HCT116 (cell line): ENCODE measurements around the gene MTMR1. TPM values are rescaled to one million over a fixed set of nuclear protein-coding genes. Genes with fewer than 3 reads are reported as not detected.

Experiments used
- ATAC-seq: fragments of 200-7000 bp; cut with Tn5 transposase; 2 replicates; pipeline ENCODE4 v1.9.1; 2020; ENCODE audit warnings: mild to moderate bottlenecking, moderate library complexity
- BruUV-seq: library from RNA; stranded (reverse); fragments of 400-500 nt; replicated peaks from 2 replicates; lab custom pipeline; 2021; lab: Mats Ljungman, UMichigan
- CTCF ChIA-PET: fragments of 300-600 bp; sonication (Branson Sonifier 250); formaldehyde crosslinking; loops from one replicate; lab custom pipeline; 2021; ENCODE audit warnings: antibody characterized with exemption; lab: Charles Lee
- POLR2A ChIA-PET: fragments of 300-600, 350-600 bp; sonication (Branson Sonifier 250); formaldehyde crosslinking; loops from one replicate; lab custom pipeline; 2021; ENCODE audit warnings: antibody characterized with exemption; lab: Charles Lee
- RAD21 ChIA-PET, 2 experiments: fragments of 300-600 bp; sonication (Branson Sonifier 250); formaldehyde crosslinking; loops; one replicate each; lab custom pipeline; 2023; ENCODE audit warnings: low total read pairs in 2 of 2; ENCODE audit not compliant: uncharacterized antibody in 2 of 2, unreplicated experiment in 2 of 2, low non-redundant PET in 1 of 2; lab: Charles Lee
- DNase-seq: peaks from one replicate; pipeline ENCODE4 v3.0.0-alpha.2; 2010; ENCODE audit warnings: low read depth, low spot score
- H2AFZ ChIP-seq: fragments of 200-600 bp; shearing (Covaris generic), sonication (generic); 2 replicates; pipeline ENCODE4 v1.6.1; 2017; ENCODE audit warnings: low read depth, mixed run types, mixed read lengths, antibody characterized with exemption, low read length; ENCODE audit not compliant: poor library complexity, severe bottlenecking
- H3K27ac ChIP-seq: 2 replicates; pipeline ENCODE4 v1.5.1; 2012; ENCODE audit warnings: low read depth, low read length
- H3K27me3 ChIP-seq: fragments of 200-600 bp; sonication (generic); 2 replicates; pipeline ENCODE4 v1.6.1; 2016; ENCODE audit warnings: mixed run types, low read length, mixed read lengths; ENCODE audit not compliant: insufficient read depth
- H3K36me3 ChIP-seq, 2 experiments: fragments of 200-500 bp in 1 of 2; fragments of 200-600 bp in 1 of 2; sonication (Bioruptor generic) in 1 of 2; sonication (generic) in 1 of 2; 2 replicates each; pipeline versions ENCODE4 v1.5.1 to v1.6.1; 2014 to 2016; ENCODE audit warnings: low read length in 2 of 2, inconsistent platforms in 1 of 2, mixed read lengths in 1 of 2, mixed run types in 1 of 2; ENCODE audit not compliant: insufficient read depth in 2 of 2, control insufficient read depth in 1 of 2
- H3K4me1 ChIP-seq, 2 experiments: fragments of 200-600 bp in 1 of 2; sonication (generic) in 1 of 2; 2 replicates each; pipeline versions ENCODE4 v1.5.1 to v1.6.1; 2012 to 2017; ENCODE audit warnings: low read length in 2 of 2, inconsistent platforms in 1 of 2, mild to moderate bottlenecking in 1 of 2, mixed read lengths in 1 of 2, mixed run types in 1 of 2, moderate library complexity in 1 of 2; ENCODE audit not compliant: insufficient read depth in 2 of 2, control insufficient read depth in 1 of 2
- H3K4me2 ChIP-seq: fragments of 200-600 bp; sonication (generic); 2 replicates; pipeline ENCODE4 v1.6.1; 2017; ENCODE audit warnings: mixed run types, low read length, mixed read lengths
- H3K4me3 ChIP-seq, 2 experiments: fragments of 200-600 bp in 1 of 2; sonication (generic) in 1 of 2; replicated peaks in 1 of 2; 2 replicates each; pipeline ENCODE4 v1.5.1; 2011 to 2016; ENCODE audit warnings: low read length in 2 of 2, control low read depth in 1 of 2, low read depth in 1 of 2, mild to moderate bottlenecking in 1 of 2, mixed read lengths in 1 of 2, mixed run types in 1 of 2
- H3K79me2 ChIP-seq: fragments of 200-600 bp; sonication (generic); 2 replicates; pipeline ENCODE4 v1.6.1; 2017; ENCODE audit warnings: mild to moderate bottlenecking, mixed run types, low read length, moderate library complexity, mixed read lengths; ENCODE audit not compliant: insufficient read depth
- H3K9ac ChIP-seq: fragments of 200-600 bp; sonication (generic); 2 replicates; pipeline ENCODE4 v1.6.1; 2016; ENCODE audit warnings: low read length, mixed read lengths
- H3K9me2 ChIP-seq: fragments of 200-600 bp; sonication (generic), shearing (Covaris generic); 2 replicates; pipeline ENCODE4 v1.6.1; 2017; ENCODE audit warnings: mixed run types, mild to moderate bottlenecking, moderate library complexity; ENCODE audit not compliant: insufficient read depth
- H3K9me3 ChIP-seq, 2 experiments: fragments of 200-500 bp in 1 of 2; fragments of 200-600 bp in 1 of 2; sonication (Bioruptor generic) in 1 of 2; sonication (generic) in 1 of 2; 2 replicates each; pipeline ENCODE4 v1.6.1; 2014 to 2017; ENCODE audit warnings: low read length in 2 of 2, mixed read lengths in 2 of 2, inconsistent platforms in 1 of 2, low read depth in 1 of 2, mild to moderate bottlenecking in 1 of 2, mixed run types in 1 of 2, moderate library complexity in 1 of 2; ENCODE audit not compliant: control insufficient read depth in 1 of 2, insufficient read depth in 1 of 2
- H4K20me1 ChIP-seq: fragments of 200-600 bp; sonication (generic), shearing (Covaris generic); 2 replicates; pipeline ENCODE4 v1.6.1; 2017; ENCODE audit warnings: mixed run types, mild to moderate bottlenecking, moderate library complexity; ENCODE audit not compliant: insufficient read depth
- CBX3 ChIP-seq: IDR thresholded peaks from 2 replicates; pipeline ENCODE4 v1.6.1; 2012; ENCODE audit warnings: low read depth
- CEBPB ChIP-seq: IDR thresholded peaks from 2 replicates; pipeline ENCODE4 v1.6.1; 2012; ENCODE audit warnings: low read depth
- EGR1 ChIP-seq: IDR thresholded peaks from 2 replicates; pipeline ENCODE4 v1.6.1; 2012; ENCODE audit warnings: low read depth
- ELF1 ChIP-seq: IDR thresholded peaks from 2 replicates; pipeline ENCODE4 v1.6.1; 2012; ENCODE audit warnings: low read depth, borderline replicate concordance
- EZH2 ChIP-seq: fragments of 200-600 bp; sonication (generic); IDR thresholded peaks from 2 replicates; pipeline ENCODE4 v1.6.1; 2017; ENCODE audit warnings: antibody characterized with exemption, mixed run types
- EZH2phosphoT487 ChIP-seq: fragments of 200-600 bp; IDR thresholded peaks from 2 replicates; pipeline ENCODE4 v1.6.1; 2018; ENCODE audit warnings: antibody characterized with exemption, borderline replicate concordance
- FOSL1 ChIP-seq: IDR thresholded peaks from 2 replicates; pipeline ENCODE4 v1.6.1; 2012; ENCODE audit warnings: low read depth
- JUND ChIP-seq: IDR thresholded peaks from 2 replicates; pipeline ENCODE4 v1.6.1; 2012
- POLR2A ChIP-seq: IDR thresholded peaks from 2 replicates; pipeline ENCODE4 v1.7.0; 2011; ENCODE audit warnings: borderline replicate concordance; ENCODE audit not compliant: insufficient read depth, insufficient read length; ENCODE audit errors: extremely low read depth
- POLR2AphosphoS5 ChIP-seq: IDR thresholded peaks from 2 replicates; pipeline ENCODE4 v1.6.1; 2011; ENCODE audit warnings: mild to moderate bottlenecking, low read depth, low read length, moderate library complexity
- RAD21 ChIP-seq: IDR thresholded peaks from 2 replicates; pipeline ENCODE4 v1.6.1; 2012; ENCODE audit warnings: low read depth, mild to moderate bottlenecking
- REST ChIP-seq: IDR thresholded peaks from 2 replicates; pipeline ENCODE4 v1.6.1; 2012; ENCODE audit warnings: low read depth
- SIN3A ChIP-seq: IDR thresholded peaks from 2 replicates; pipeline ENCODE4 v1.6.1; 2012; ENCODE audit warnings: low read depth
- SP1 ChIP-seq: IDR thresholded peaks from 2 replicates; pipeline ENCODE4 v1.6.1; 2012; ENCODE audit warnings: low read depth
- TCF7L2 ChIP-seq: IDR thresholded peaks from 2 replicates; pipeline ENCODE4 v1.7.0; 2011; ENCODE audit warnings: borderline replicate concordance, inconsistent platforms; ENCODE audit not compliant: insufficient read depth, insufficient read length; ENCODE audit errors: extremely low read depth
- YY1 ChIP-seq: IDR thresholded peaks from 2 replicates; pipeline ENCODE4 v1.6.1; 2011; ENCODE audit warnings: low read length, low read depth, moderate library complexity, mild to moderate bottlenecking; ENCODE audit not compliant: insufficient replicate concordance; ENCODE audit errors: extremely low read depth
- ZFX ChIP-seq: fragments of 450-650 bp; IDR thresholded peaks from 2 replicates; pipeline ENCODE4 v1.6.1; 2017
- ZNF274 ChIP-seq: fragments of 200-500 bp; sonication (Bioruptor generic); IDR thresholded peaks from 2 replicates; pipeline ENCODE4 v1.6.1; 2014; ENCODE audit warnings: mild to moderate bottlenecking, low read depth, low read length, inconsistent platforms
- intact Hi-C: fragments of 100-400 bp; cut with micrococcal nuclease; formaldehyde crosslinking; loops from 2 replicates; pipeline ENCODE4 v1.10.0; 2022
- total RNA-seq: library from RNA; stranded (reverse); gene quantifications from one replicate; pipeline ENCODE4 v1.2.1, GENCODE V29; 2021; ENCODE audit not compliant: unreplicated experiment
- TF ChIP-seq, protein P1 (sequence below): IDR thresholded peaks from 2 replicates; pipeline ENCODE4 v1.6.1; 2012
- TF ChIP-seq, protein P2 (sequence below): IDR thresholded peaks from 2 replicates; pipeline ENCODE4 v1.6.1; 2011; ENCODE audit warnings: mild to moderate bottlenecking, low read length, moderate library complexity; ENCODE audit not compliant: insufficient replicate concordance; ENCODE audit errors: extremely low read depth

Gene MTMR1
- total RNA-seq, 1 experiment from 2014 or later = 20.0 TPM

GRCh38 chrX:150767045-150767395, 73.8 kb downstream of the MTMR1 start (continued):
- TF ChIP-seq, protein P1, sequence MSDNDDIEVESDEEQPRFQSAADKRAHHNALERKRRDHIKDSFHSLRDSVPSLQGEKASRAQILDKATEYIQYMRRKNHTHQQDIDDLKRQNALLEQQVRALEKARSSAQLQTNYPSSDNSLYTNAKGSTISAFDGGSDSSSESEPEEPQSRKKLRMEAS = no peak
- TF ChIP-seq ZNF274 (no peak), EZH2 (no peak)

DNA sequence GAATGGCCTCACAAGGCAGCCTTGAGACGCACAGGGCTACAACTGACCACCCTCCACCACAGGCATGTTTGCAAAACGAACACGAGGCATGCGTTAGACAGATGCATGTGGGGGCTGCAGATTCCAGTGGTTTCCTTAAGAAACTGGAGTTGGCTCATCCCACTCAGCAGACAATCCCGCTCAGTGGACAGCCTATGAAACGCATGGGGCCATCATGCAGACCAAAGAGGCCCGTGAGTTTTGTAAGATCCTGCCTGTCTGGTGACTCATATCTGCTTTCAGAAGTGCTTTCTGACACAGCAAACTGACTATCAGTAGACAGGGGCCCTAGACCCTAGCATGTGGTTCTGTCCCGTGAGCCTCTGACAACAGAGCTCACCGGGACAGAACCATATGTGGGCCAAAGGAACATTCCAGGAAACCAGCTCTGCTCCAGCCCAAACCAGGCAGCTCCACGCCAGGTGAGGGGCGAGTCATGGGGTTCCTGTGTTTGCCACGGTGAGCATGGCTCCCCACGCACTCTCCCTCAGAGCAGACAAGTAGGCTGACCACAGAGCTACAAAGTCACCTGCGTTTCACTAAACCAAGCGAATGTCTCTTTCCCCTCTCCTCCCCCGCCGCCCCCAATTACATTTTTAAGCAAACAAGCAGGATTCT, 74.4 kb downstream of the MTMR1 start:
- Histone ChIP-seq H3K4me1 (no peaks in the 10 kb centered on the region), H3K4me2 (no peak overlapping the region), H3K27me3 (no peaks in the 10 kb centered on the region), H2AFZ (no peak overlapping the region), H3K27ac (no peak overlapping the region), H3K9me3 (no peaks in the 10 kb centered on the region)
- CTCF ChIA-PET = interaction anchor here (2.0 kb wide), 1 partner anchor 315 kb away, joined by 8 read pairs; no protein-coding TSS in a partner anchor
- no peak for ATAC-seq
- no peak for DNase-seq
- TF ChIP-seq ZFX = no peak
- no peak for TF ChIP-seq EZH2
- TF ChIP-seq CEBPB = no peak
- no peak for TF ChIP-seq JUND
- TF ChIP-seq ELF1 = no peak
- TF ChIP-seq, protein P2, sequence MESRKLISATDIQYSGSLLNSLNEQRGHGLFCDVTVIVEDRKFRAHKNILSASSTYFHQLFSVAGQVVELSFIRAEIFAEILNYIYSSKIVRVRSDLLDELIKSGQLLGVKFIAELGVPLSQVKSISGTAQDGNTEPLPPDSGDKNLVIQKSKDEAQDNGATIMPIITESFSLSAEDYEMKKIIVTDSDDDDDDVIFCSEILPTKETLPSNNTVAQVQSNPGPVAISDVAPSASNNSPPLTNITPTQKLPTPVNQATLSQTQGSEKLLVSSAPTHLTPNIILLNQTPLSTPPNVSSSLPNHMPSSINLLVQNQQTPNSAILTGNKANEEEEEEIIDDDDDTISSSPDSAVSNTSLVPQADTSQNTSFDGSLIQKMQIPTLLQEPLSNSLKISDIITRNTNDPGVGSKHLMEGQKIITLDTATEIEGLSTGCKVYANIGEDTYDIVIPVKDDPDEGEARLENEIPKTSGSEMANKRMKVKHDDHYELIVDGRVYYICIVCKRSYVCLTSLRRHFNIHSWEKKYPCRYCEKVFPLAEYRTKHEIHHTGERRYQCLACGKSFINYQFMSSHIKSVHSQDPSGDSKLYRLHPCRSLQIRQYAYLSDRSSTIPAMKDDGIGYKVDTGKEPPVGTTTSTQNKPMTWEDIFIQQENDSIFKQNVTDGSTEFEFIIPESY = no peak
- no peak for TF ChIP-seq TCF7L2
- no peak for TF ChIP-seq EGR1
- no peak for TF ChIP-seq FOSL1
- no peak for TF ChIP-seq YY1
- no peak for TF ChIP-seq CBX3
- no peak for TF ChIP-seq POLR2A
- TF ChIP-seq SP1 = no peak
- no peak for TF ChIP-seq RAD21
- TF ChIP-seq SIN3A = no peak
- TF ChIP-seq, protein P1 = no peak
- TF ChIP-seq POLR2AphosphoS5 = no peak
- TF ChIP-seq EZH2phosphoT487 = no peak
- TF ChIP-seq REST = no peak
- TF ChIP-seq, all 23 proteins: peak for 0
- Histone ChIP-seq H3K9ac (no peak overlapping the region), H4K20me1 (no peaks in the 10 kb centered on the region), H3K79me2 (no peaks in the 10 kb centered on the region), H3K36me3 (no peaks in the 10 kb centered on the region), H3K4me3 (no peak overlapping the region), H3K9me2 (no peaks in the 10 kb centered on the region)
- intact Hi-C loops = no loop called here
- RAD21 ChIA-PET = no interaction called here
- no TSS peak for BruUV-seq
- POLR2A ChIA-PET = no interaction called here
